ENCODE results near the gene BTAF1.
A peak's percentile ranks its signal among the peaks of the same experiment; 100 is the strongest.
"Not testable (repeated sequence)": the region's sequence is repeated elsewhere in the genome, so short reads cannot be mapped to it uniquely, and the experiment has no call there.

The BTAF1 gene

DNA sequence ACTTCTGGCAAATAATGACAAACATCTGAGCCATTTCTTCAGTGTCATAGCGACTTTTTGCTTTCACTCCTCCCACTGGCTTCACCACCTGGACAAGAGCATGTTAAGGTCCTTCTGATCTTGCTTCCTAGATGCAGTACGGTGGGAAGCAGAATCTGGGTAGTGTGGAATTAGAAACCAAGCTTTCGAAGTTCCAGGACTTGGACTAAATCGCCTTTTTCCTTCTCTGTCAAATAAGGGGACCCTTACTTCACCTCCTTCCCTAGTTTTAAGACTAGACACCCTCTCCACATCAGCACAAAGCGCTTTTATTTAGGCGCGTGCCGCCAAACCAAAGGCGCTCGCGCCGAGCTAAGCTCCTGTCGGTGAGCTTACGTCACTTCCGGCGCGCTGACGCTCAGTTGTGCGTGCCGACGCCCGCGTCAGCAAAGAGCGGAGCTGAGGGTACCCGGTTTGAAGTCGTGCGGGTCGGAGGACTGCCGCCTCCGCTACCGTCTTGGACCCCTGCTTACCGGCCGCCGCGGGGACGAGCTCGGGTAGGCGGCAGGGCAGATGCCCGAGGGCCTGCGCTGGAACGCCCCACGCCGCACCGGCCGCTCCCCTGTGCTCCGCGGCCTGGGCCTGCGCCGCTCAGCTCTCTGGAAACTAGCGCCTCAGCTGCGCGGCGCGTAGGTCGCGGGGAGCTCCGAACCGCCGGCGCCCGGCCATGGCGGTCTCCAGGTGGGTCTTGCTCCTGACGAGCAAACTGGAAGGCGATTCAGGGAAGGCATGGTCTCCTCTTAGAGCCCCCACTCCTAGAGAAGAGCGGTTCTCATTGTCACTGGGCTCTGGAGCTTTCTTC is at the start of gene BTAF1:
TSS of gene BTAF1 (plus strand) at position 400 of the 841 bp plus-strand sequence. CDS start at position 707, 307 bp downstream.
- peak; percentile 83 for DNase-seq (ENCODE audit: low read depth)

GRCh38 chr10:91875156-91875555 is 48.4 kb upstream of the BTAF1 start:
- no peak for DNase-seq (ENCODE audit: low read depth)

- no peak for DNase-seq (ENCODE audit: low read depth)
Measured at GRCh38 chr10:91875779-91876178, 47.8 kb upstream of the BTAF1 start.

GRCh38 chr10:91879515-91880170 is 43.9 kb upstream of the BTAF1 start:
- DNase-seq (ENCODE audit: low read depth): no peak

DNA sequence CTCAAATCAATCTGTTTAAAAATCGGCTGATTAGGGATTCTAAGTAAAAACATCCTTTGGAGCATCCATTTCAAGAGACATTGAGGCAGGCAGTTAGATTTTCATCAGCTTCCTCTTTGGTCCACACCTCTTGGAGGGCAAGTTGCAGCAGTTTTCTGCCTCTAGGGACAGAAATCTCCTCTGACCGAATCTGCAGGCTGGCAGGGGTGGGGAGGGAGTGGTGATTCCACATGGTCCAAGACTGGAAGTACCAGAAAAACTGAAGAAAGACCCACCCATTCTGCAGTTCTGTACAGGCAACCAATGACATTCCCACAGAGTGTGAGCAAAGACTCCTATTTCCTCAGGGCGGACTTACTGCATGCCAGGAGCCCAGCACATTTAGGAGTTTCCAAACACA is 43.3 kb upstream of the BTAF1 start:
- no peak for DNase-seq (ENCODE audit: low read depth)

- no peak for DNase-seq (ENCODE audit: low read depth)
Measured at GRCh38 chr10:91883549-91884444, 39.8 kb upstream of the BTAF1 start.

DNA sequence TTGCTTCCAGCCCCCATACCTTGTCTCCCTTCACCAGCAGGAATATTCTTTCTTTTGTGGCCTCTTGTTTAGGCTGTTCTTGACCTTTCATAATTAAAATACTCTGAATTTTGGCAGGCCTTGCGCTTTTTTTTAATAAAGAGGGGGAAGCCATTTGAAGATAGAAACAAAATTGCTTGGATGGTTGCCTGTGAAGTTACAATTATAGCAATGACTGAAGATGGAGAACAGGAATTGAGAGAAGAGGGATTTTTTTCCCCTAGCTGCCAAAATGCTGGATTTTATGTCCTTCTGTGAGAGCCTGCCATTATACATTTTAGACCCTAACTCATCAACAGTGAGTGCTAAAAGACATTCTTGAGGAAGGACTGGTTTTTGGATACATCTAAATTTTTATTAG is 39.0 kb upstream of the BTAF1 start:
- no peak for DNase-seq (ENCODE audit: low read depth)

DNA sequence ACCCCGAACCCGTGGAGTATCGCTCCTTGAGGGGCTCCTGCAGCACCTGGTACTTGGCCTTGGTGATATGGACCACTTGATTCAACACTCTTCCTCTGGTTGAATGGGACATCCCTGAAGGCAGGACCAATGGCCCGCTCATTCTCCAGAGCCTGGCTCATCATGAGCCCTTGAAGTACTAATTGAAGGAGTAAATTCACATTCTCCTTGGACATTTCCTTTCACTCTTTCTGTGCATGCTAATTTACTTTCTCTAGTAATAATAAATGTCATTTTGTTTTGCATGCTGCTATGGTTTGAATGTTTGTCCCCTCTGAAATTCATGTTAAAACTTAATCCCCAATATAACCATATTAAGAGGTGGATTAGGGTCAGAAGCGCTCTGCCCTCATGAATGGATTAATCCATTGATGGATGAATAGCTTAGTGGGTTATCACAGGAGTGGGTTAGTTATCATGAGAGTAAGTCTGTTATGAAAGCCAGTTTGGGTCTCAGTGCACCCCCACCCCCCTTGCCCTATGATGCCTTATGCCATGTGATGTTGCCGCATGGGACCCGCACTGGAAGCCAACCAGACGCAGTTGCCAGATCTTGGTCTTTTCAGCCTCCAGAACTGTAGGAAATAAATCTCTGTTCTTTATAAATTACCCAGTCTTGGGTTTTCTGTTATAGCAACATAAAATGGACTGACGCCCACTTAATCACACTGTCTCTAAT is 38.0 kb upstream of the BTAF1 start:
- DNase-seq (ENCODE audit: low read depth): no peak

DNA sequence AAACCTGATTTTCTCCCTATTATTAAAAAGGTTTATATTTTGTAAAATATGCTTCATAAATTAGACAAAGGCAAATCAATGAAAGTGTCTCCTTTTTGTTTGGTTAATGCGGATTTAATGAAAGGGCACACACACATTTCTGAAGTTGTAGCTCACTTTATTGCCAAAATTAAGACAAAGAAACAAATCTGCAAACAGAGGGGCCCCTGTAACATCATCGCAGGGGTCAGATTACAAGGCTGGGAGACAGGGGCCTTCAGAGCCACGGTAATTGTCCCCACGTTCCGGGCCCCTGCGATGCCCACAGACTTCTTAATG is 36.7 kb upstream of the BTAF1 start:
- DNase-seq (ENCODE audit: low read depth): no peak

DNA sequence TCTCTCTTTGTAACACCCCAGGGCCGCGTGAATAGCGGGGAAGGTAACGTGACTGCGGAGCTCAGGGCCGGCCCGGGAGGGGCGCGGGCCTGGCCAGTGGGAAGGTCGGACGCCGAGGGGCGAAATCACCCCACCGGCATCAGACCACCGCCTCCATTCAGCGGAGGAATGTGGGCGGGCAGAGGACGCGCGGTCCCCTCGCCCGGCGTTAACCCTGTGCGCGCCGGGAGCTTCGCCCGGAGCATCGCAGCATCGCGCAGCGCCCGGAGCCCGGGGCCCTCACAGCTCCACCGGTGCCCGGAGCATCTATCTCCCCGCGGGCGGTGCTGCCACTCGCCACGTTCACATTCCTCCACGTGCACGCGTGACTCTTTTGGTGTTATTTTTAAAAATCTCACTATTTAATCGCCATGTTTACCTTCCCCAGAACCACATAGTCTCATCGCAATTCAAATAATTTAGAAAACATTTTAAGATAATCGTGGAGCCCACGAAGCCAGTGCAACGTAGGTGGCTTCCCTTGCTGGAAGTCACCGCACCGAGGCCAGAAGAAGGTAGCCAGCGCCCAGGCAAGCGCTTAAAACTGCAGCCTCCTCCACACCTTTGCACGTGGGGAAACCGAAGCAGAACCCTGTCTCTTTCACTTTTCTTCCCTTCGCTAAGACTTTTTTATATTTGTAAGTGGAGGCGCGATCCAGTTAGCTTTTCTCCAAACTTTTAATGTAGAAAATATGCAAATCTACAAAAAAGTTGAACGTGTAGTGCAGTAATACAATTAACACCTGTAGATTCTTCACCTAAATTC is 36.1 kb upstream of the BTAF1 start:
- no peak for DNase-seq (ENCODE audit: low read depth)

- DNase-seq (ENCODE audit: low read depth): no peak
Measured at GRCh38 chr10:91891125-91892001, 32.2 kb upstream of the BTAF1 start.

DNA sequence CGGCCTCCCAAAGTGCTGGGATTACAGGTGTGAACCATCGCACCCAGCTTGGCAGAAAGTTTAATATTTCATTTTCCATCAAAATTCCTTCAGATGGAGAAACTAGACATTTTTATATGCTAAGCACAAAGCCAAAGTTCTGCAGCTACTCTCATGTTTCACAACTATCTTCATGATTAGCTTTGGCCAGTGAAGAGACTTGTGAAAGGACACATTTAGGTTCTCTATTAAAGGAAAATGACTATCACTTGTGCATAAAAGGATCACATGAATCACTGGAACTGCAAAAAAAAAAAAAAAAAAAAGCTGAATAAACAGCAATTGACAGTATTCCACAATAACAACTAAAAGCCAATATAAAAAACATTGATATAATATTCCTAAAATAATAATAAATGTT is 30.5 kb upstream of the BTAF1 start:
- DNase-seq (ENCODE audit: low read depth): no peak

DNA sequence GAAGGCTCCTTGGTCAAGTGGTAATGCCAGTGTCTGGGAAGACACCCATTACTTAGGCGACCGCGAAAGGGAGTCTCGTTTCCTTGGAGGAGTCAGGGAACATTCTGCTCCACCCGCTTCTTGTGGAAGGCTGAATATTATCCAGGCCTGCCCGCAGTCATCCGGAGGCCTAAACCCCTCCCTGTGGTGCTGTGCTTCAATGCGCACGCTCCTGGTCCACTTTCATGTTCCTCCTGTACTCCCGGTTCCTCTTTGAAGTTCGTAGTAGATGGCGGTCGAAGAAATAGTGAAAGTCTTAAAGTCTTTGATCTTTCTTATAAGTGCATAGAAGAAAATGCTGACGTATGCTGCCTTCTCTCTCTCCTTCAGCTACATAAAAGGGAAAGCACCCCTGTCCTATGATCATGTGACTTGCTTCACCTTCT is 29.3 kb upstream of the BTAF1 start:
- DNase-seq (ENCODE audit: low read depth): not testable (repeated sequence)

DNA sequence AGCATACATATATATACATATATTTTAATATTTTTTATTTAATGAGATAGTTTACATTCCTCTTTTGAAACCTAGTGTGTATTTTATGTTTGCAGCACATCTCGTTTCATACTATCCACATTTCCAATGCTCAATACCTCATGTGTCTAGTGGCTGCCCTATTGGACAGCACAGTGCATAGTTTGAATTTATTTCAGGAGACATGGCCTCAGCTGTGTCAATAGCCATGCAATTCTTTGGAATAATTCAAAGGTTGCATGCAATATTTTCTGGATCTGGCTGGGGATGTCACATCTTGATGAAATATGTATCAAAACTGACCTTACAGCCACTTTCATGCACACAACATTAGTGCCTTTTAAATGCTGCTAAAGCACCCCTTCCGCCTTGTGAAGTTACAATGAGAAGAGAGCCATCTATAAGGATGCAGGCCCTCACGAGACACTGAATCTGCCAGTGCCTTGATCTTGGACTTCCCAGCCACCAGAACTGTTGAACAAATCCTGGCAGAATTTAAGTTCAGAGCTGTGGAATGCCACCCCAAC is 27.3 kb upstream of the BTAF1 start:
- no peak for DNase-seq (ENCODE audit: low read depth)

GRCh38 chr10:91897421-91897820 is 26.1 kb upstream of the BTAF1 start:
- DNase-seq (ENCODE audit: low read depth): no peak

DNA sequence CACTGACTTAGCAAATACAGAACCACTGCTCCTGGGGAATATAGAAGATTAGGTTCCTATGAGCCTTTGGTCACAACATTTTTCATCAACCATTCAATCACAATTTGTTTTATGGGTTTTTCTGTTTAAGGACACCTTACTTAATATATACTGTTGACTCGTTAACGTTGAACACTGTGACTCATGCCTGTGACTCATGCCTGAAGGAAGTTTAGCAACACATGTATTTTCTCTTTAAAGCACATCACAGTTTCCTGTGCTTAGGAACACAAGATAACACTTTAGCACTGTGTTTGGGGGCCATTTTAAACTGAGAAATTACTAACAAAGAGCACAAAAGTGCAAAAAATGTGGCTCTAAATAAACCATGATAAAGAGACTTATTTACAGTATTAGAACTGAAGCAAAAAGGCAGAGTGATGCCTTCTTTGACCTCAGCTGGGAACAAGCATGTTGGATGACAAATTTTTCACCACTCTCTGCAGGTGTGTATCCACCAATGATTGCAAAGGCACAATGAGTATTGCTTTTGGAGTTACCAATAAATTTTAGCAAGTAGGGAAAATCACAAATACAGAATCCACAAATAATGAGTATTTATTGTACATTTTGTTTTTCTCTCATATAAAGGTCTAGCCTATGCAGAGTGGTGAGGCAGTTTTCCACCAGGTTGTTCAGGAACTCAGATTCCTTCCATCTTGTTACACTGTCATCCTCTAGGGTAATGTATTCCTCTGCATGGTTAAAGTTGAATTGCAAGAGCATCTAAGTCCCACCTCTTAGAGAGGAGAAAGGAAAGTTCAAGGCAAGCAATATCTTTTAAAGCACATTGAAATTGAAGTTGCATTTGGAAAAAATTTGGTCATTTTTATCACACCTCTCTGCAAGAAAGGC is 21.5 kb upstream of the BTAF1 start:
- no peak for DNase-seq (ENCODE audit: low read depth)

GRCh38 chr10:91907033-91907594 is 16.5 kb upstream of the BTAF1 start:
- no peak for DNase-seq (ENCODE audit: low read depth)

GRCh38 chr10:91907914-91908336 is 15.6 kb upstream of the BTAF1 start:
- no peak for DNase-seq (ENCODE audit: low read depth)
